Measurements from ENCODE around the gene SMARCA2.

The SMARCA2 gene

GRCh38 chr9:1998111-1998510 is 17.0 kb upstream of the SMARCA2 start:
- H2BK5ac ChIP-seq (ENCODE audit: low read depth, low read length, poor library complexity, severe bottlenecking) = no peak overlapping the region
- no peak overlapping the region for H2BK15ac ChIP-seq (ENCODE audit: low read depth, poor library complexity, severe bottlenecking)
- peaks cover 0 to 5% of the 10 kb centered on the region in 2 experiments for H3K27me3 ChIP-seq (ENCODE audit: control insufficient read depth in 1 of 2, insufficient read depth in 1 of 2, low read length in 2 of 2)
- no peak overlapping the region for H3K4me3 ChIP-seq (ENCODE audit: insufficient read depth in 1 of 2, low read depth in 1 of 2, low read length in 2 of 2)
- no peak overlapping the region for H4K91ac ChIP-seq (ENCODE audit: low read length)
- no peak overlapping the region for H2BK120ac ChIP-seq (ENCODE audit: low read depth, low read length)
- no peak overlapping the region for H3K4ac ChIP-seq (ENCODE audit: low read depth in 1 of 2, low read length in 2 of 2)
- no peak overlapping the region for H3K9ac ChIP-seq (ENCODE audit: low read length)
- no peak overlapping the region for H3K18ac ChIP-seq (ENCODE audit: low read depth in 1 of 2, low read length in 2 of 2)
- no peak for DNase-seq
- H2AFZ ChIP-seq (ENCODE audit: low read depth, low read length) = no peak overlapping the region
- H3K79me1 ChIP-seq (replicated peaks; ENCODE audit: low read length, poor library complexity, severe bottlenecking) = no peaks in the 10 kb centered on the region
- H3K27ac ChIP-seq (ENCODE audit: low read length, poor library complexity, severe bottlenecking) = no peak overlapping the region
- no peak overlapping the region for H4K8ac ChIP-seq (ENCODE audit: low read length)
- no peak overlapping the region for H2AK5ac ChIP-seq (ENCODE audit: low read length, severe bottlenecking)
- no peaks in the 10 kb centered on the region for H3K4me1 ChIP-seq (ENCODE audit: control insufficient read depth, insufficient read depth, low read depth, low read length)
- no peaks in the 10 kb centered on the region for H3K36me3 ChIP-seq (ENCODE audit: control insufficient read depth in 1 of 2, insufficient read depth in 2 of 2, low read depth in 1 of 2, low read length in 2 of 2)
- no peak overlapping the region for H2BK12ac ChIP-seq (ENCODE audit: low read length in 2 of 2)
- no peaks in the 10 kb centered on the region for H3K9me3 ChIP-seq (ENCODE audit: control insufficient read depth, low read length)
- no peak overlapping the region for H3K23ac ChIP-seq (ENCODE audit: low read length in 2 of 2)
- 63% methylated on average over 2 of the region's 2 CpGs for WGBS
- H3K14ac ChIP-seq (ENCODE audit: low read length in 2 of 2) = no peak overlapping the region
- H3K4me2 ChIP-seq (ENCODE audit: low read length, poor library complexity, severe bottlenecking) = no peak overlapping the region

- H3K18ac ChIP-seq (ENCODE audit: low read depth in 1 of 2, low read length in 2 of 2) = no peak overlapping the region
- H3K9me3 ChIP-seq (ENCODE audit: control insufficient read depth, low read length) = no peaks in the 10 kb centered on the region
- H2AK5ac ChIP-seq (ENCODE audit: low read length, severe bottlenecking) = no peak overlapping the region
- no peak overlapping the region for H3K4ac ChIP-seq (ENCODE audit: low read depth in 1 of 2, low read length in 2 of 2)
- no peak overlapping the region for H4K8ac ChIP-seq (ENCODE audit: low read length)
- H3K27ac ChIP-seq (ENCODE audit: low read length, poor library complexity, severe bottlenecking) = no peak overlapping the region
- H2BK120ac ChIP-seq (ENCODE audit: low read depth, low read length) = no peak overlapping the region
- H3K9ac ChIP-seq (ENCODE audit: low read length) = no peak overlapping the region
- no peak overlapping the region for H2BK5ac ChIP-seq (ENCODE audit: low read depth, low read length, poor library complexity, severe bottlenecking)
- no peak overlapping the region for H4K91ac ChIP-seq (ENCODE audit: low read length)
- 93% methylated on average over 3 of the region's 3 CpGs for WGBS
- H3K36me3 ChIP-seq (ENCODE audit: control insufficient read depth in 1 of 2, insufficient read depth in 2 of 2, low read depth in 1 of 2, low read length in 2 of 2) = no peaks in the 10 kb centered on the region
- DNase-seq = no peak
- no peak overlapping the region for H2AFZ ChIP-seq (ENCODE audit: low read depth, low read length)
- peaks cover 0 to 10% of the 10 kb centered on the region in 2 experiments for H3K27me3 ChIP-seq (ENCODE audit: control insufficient read depth in 1 of 2, insufficient read depth in 1 of 2, low read length in 2 of 2)
- no peak overlapping the region for H3K14ac ChIP-seq (ENCODE audit: low read length in 2 of 2)
- no peak overlapping the region for H3K23ac ChIP-seq (ENCODE audit: low read length in 2 of 2)
- H2BK15ac ChIP-seq (ENCODE audit: low read depth, poor library complexity, severe bottlenecking) = no peak overlapping the region
- H3K4me1 ChIP-seq (ENCODE audit: control insufficient read depth, insufficient read depth, low read depth, low read length) = no peaks in the 10 kb centered on the region
- H2BK12ac ChIP-seq (ENCODE audit: low read length in 2 of 2) = no peak overlapping the region
- no peaks in the 10 kb centered on the region for H3K79me1 ChIP-seq (replicated peaks; ENCODE audit: low read length, poor library complexity, severe bottlenecking)
- H3K4me3 ChIP-seq (ENCODE audit: insufficient read depth in 1 of 2, low read depth in 1 of 2, low read length in 2 of 2) = no peak overlapping the region
- H3K4me2 ChIP-seq (ENCODE audit: low read length, poor library complexity, severe bottlenecking) = no peak overlapping the region
Measured at GRCh38 chr9:2000314-2000713, 14.8 kb upstream of the SMARCA2 start.

- Histone ChIP-seq H2AK5ac (ENCODE audit: low read length, severe bottlenecking) (no peak overlapping the region), H4K8ac (ENCODE audit: low read length) (no peak overlapping the region), H3K36me3 (ENCODE audit: control insufficient read depth in 1 of 2, insufficient read depth in 2 of 2, low read depth in 1 of 2, low read length in 2 of 2) (no peaks in the 10 kb centered on the region), H3K9me3 (ENCODE audit: control insufficient read depth, low read length) (no peaks in the 10 kb centered on the region), H3K18ac (ENCODE audit: low read depth in 1 of 2, low read length in 2 of 2) (no peak overlapping the region), H2BK12ac (ENCODE audit: low read length in 2 of 2) (no peak overlapping the region), H3K79me1 (replicated peaks; ENCODE audit: low read length, poor library complexity, severe bottlenecking) (no peaks in the 10 kb centered on the region), H3K23ac (ENCODE audit: low read length in 2 of 2) (no peak overlapping the region), H3K4ac (ENCODE audit: low read depth in 1 of 2, low read length in 2 of 2) (no peak overlapping the region), H4K91ac (ENCODE audit: low read length) (no peak overlapping the region), H3K4me1 (ENCODE audit: control insufficient read depth, insufficient read depth, low read depth, low read length) (no peaks in the 10 kb centered on the region), H2BK15ac (ENCODE audit: low read depth, poor library complexity, severe bottlenecking) (no peak overlapping the region), H2BK5ac (ENCODE audit: low read depth, low read length, poor library complexity, severe bottlenecking) (no peak overlapping the region), H2AFZ (ENCODE audit: low read depth, low read length) (no peak overlapping the region), H3K14ac (ENCODE audit: low read length in 2 of 2) (no peak overlapping the region), H3K4me3 (ENCODE audit: insufficient read depth in 1 of 2, low read depth in 1 of 2, low read length in 2 of 2) (no peak overlapping the region), H3K9ac (ENCODE audit: low read length) (no peak overlapping the region), H3K27me3 (ENCODE audit: control insufficient read depth in 1 of 2, insufficient read depth in 1 of 2, low read length in 2 of 2) (peaks cover 0 to 5% of the 10 kb centered on the region in 2 experiments), H2BK120ac (ENCODE audit: low read depth, low read length) (no peak overlapping the region), H3K27ac (ENCODE audit: low read length, poor library complexity, severe bottlenecking) (no peak overlapping the region), H3K4me2 (ENCODE audit: low read length, poor library complexity, severe bottlenecking) (no peak overlapping the region)
- 100% methylated on average over 2 of the region's 2 CpGs for WGBS
- no peak for DNase-seq
Measured at GRCh38 chr9:2008372-2008771, 6.8 kb upstream of the SMARCA2 start.

GRCh38 chr9:2012347-2012746 is 2.8 kb upstream of the SMARCA2 start:
- no peak for DNase-seq
- Histone ChIP-seq H3K9me3 (ENCODE audit: control insufficient read depth, low read length) (no peaks in the 10 kb centered on the region), H3K4me1 (ENCODE audit: control insufficient read depth, insufficient read depth, low read depth, low read length) (no peaks in the 10 kb centered on the region), H4K8ac (ENCODE audit: low read length) (no peak overlapping the region), H3K4me2 (ENCODE audit: low read length, poor library complexity, severe bottlenecking) (no peak overlapping the region), H2BK15ac (ENCODE audit: low read depth, poor library complexity, severe bottlenecking) (no peak overlapping the region), H3K9ac (ENCODE audit: low read length) (no peak overlapping the region), H2BK12ac (ENCODE audit: low read length in 2 of 2) (no peak overlapping the region), H2AK5ac (ENCODE audit: low read length, severe bottlenecking) (no peak overlapping the region), H3K27ac (ENCODE audit: low read length, poor library complexity, severe bottlenecking) (no peak overlapping the region), H3K23ac (ENCODE audit: low read length in 2 of 2) (no peak overlapping the region), H3K27me3 (ENCODE audit: control insufficient read depth in 1 of 2, insufficient read depth in 1 of 2, low read length in 2 of 2) (no peaks in the 10 kb centered on the region), H2AFZ (ENCODE audit: low read depth, low read length) (no peak overlapping the region), H3K36me3 (ENCODE audit: control insufficient read depth in 1 of 2, insufficient read depth in 2 of 2, low read depth in 1 of 2, low read length in 2 of 2) (no peaks in the 10 kb centered on the region), H3K18ac (ENCODE audit: low read depth in 1 of 2, low read length in 2 of 2) (no peak overlapping the region), H2BK120ac (ENCODE audit: low read depth, low read length) (no peak overlapping the region), H3K79me1 (replicated peaks; ENCODE audit: low read length, poor library complexity, severe bottlenecking) (no peaks in the 10 kb centered on the region), H3K4me3 (ENCODE audit: insufficient read depth in 1 of 2, low read depth in 1 of 2, low read length in 2 of 2) (no peak overlapping the region), H3K4ac (ENCODE audit: low read depth in 1 of 2, low read length in 2 of 2) (no peak overlapping the region), H2BK5ac (ENCODE audit: low read depth, low read length, poor library complexity, severe bottlenecking) (no peak overlapping the region), H3K14ac (ENCODE audit: low read length in 2 of 2) (no peak overlapping the region), H4K91ac (ENCODE audit: low read length) (no peak overlapping the region)
- 83% methylated on average over 4 of the region's 4 CpGs for WGBS
